ENCODE measurements around the gene ADGRV1.

DNA sequence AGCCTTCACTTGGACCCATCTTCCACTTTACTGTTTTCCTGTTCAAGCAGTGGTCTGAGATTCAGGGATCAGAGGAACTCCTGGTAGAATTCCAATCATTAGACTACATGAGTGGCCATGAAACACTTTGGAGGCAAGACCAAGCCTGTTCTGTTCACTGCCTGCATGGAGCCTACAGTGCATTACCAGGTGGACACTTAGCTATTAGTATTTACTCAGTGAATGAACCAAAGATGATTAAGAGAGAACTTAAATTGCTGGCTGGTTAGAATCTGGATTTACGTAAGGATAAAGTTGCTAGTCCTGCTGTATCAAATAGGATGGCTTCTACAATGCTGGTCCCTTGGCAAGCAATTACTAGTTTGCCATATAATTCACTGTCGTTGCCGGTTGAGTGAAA lies 579.0 kb downstream of the ADGRV1 start:
- TF ChIP-seq EZH2 (IDR thresholded peaks at IDR 0.05; ENCODE audit: borderline replicate concordance, low read depth, low read length, poor library complexity, severe bottlenecking) (no peak), CTCF (conservative IDR thresholded peaks at IDR 0.05; ENCODE audit: low read depth, low read length) (no peak)

Data from A673 (cell line).